ENCODE results near the gene ATF6. TPM values are rescaled to one million over a fixed set of nuclear protein-coding genes. Genes with fewer than 3 reads are reported as not detected.
"Not testable (repeated sequence)": the region's sequence is repeated elsewhere in the genome, so short reads cannot be mapped to it uniquely, and the experiment has no call there.

Gene ATF6
- total RNA-seq, 1 donor from 2014 or later = 23.6 TPM

DNA sequence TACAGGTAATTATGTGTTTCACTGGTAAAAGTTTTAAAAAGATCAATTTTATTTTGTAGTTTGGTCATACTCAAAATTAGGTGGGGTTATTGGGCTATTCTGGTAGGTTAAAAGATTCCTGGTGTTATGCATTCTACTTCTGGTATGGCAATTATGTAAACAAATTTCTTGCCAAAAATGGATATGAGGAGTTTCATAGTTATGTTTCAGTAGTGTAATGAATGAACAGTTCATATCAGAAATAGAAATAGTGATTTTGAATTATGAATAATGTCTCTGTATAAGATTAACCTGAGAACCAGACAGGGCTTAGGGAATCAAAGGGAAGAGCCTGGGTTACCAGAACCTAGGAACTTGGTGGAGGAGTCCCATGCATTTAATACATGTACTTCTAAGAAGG lies 15.9 kb downstream of the ATF6 start:
- no peak for DNase-seq (ENCODE audit: low spot score)

DNA sequence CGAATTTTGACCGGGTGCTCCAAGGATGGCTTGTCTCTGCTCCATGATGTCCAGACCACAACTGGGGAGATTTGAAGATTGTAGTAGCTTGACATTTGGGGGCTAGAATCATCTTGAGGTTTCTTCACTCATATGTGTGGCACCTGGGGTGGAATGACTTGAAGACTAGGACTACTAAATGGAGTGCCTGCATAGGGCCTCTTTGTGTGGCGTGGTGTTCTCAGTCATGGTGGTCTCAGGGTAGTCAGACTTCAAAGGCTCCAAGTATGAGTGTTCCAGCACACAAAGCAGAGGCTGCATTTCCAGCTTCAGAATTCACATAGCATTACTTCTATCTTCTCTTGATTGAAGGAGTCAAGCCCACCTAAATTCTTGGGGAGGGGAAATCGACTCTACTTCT lies 16.8 kb downstream of the ATF6 start:
- no peak for DNase-seq (ENCODE audit: low spot score)

DNA sequence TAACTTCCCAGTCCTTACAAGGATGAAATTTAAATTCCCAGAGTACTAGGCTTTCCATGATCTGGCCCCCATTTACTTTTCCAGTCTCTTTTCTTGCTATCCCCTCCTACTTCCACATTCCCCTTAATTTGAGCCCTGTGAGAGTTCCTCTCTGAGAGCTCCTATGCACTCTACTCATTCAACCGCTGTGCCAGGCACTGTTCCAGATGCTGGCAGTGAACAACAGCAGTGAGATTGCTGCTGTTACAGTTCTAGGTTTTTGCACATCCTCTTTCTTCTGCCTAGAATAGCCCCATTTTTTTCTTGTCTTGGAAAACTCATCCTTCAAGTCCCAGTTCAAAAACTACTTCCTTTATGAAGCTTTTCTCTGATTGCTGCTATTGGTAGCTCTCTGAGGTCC lies 18.8 kb downstream of the ATF6 start:
- DNase-seq (ENCODE audit: low spot score) = no peak

DNA sequence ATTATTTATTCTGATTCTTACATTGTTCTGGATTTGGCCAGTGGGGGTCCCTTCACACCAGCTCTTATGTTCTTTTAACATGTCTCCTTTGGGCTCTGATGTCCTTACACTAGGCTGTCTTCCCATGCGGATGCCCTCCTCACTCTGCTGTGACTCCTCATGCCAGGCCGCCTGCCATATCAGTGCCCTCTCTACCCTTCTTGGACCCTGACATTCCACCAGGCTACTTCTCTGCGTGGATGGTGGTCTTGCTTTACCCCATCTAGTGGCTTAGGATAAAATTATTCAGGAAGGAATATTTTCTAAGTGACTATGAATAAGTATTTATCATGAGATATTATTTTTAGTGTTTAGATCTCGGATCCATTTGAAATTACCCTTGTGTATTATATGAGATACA lies 21.2 kb downstream of the ATF6 start:
- DNase-seq (ENCODE audit: low spot score) = no peak

DNA sequence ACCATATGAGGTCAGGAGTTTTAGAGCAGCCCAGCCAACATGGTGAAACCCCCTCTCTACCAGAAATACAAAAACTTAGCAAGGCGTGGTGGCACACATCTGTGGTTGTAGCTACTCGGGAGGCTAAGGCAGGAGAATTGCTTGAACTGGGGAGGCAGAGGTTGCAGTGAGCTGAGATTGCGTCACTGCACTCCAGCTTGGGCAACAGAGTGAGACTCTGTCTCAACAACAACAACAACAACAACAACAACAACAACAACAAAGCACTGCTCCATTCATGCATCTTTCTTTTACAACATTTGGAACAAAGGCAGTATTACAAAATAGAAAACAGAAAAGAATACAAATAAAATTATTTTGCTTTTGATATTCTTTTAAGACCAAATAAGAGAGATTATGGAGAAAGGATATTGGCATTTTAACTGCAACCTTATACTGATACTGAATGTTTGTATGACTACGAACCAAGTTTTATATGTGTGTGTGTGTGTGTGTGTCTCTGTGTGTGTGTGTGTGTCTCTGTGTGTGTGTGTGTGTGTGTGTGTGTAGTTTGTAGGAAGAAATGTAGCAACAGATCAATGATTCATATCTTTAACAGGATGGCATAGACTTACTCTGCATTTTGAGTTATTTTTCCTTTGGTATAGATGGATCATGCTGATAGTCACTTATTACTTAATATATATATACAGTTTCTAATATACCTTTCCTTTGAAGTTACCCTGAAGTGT lies 24.6 kb downstream of the ATF6 start:
- no peak for DNase-seq (ENCODE audit: low spot score)

DNA sequence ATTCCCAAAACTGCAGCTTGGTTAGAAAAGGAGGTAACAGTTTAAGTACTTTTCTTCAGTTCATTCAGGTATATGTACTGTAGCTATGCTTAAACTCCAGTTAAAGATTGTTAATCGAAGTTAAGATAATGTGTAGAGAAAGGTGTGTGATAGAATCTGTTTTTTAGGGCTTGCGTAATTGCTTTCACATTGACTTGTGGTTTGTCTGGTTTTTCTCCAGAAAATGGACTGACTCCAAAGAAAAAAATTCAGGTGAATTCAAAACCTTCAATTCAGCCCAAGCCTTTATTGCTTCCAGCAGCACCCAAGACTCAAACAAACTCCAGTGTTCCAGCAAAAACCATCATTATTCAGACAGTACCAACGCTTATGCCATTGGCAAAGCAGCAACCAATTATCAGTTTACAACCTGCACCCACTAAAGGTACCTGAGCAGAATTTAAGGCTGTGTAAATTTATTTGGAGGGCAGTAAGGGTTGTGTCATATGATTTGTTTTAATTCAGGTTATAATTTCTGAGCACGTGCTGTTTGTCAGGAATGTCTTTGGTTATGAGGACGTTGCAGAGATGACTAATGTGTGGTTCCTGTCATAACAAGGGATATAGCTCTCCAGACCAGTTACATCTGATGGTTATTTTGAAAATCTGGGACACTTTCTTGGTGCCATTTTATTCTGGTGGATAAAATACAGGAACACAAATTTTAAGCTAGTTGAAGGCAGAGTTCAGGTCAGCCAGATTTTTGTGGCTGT lies 26.0 kb downstream of the ATF6 start:
- no peak for DNase-seq (ENCODE audit: low spot score)

DNA sequence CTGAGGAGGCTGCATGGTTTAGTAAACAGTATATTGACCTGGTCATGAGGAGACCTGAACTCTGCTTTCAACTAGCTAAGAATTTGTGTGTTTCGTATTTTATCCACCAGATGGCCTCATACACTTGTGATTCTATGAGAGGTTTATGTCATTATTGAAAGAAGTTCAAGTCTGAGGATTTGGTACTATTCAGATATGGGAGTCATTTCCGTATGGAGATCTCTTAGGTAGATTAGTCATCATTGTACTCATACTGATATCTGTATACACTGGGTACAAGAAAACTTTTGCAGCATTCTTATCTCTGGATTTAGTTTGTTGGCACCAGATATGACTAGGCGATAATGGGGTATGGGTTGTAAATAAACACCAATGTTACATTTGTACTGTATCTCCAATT lies 26.6 kb downstream of the ATF6 start:
- no peak for DNase-seq (ENCODE audit: low spot score)

DNA sequence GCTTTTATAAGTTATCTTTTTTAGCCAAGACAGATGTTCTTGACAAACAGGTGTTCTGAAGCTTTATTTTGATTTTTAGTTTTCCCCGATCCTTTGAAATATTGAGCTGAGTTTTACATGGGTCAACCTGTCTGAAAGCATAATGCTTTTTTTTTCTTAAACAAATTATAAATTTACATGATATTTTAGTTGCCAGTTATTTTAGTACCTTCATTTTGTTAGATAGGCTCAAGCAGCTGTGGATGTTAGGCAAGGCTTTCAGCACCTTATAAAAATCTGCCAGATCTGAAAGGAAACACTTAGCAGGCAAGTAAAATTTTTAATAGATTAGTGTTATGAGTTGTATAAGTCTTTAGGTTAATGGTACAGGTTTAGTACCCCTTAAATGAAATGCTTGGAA lies 33.7 kb downstream of the ATF6 start:
- no peak for DNase-seq (ENCODE audit: low spot score)

DNA sequence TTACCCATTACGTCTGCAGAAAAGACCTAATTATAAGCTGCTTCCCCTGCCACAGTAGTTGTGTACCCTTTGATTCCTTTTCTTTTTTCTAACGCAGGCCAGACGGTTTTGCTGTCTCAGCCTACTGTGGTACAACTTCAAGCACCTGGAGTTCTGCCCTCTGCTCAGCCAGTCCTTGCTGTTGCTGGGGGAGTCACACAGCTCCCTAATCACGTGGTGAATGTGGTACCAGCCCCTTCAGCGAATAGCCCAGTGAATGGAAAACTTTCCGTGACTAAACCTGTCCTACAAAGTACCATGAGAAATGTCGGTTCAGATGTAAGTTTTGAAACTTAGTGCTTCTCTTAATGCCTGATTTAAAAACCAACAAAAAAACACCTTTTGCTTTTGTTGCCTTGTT lies 35.8 kb downstream of the ATF6 start:
- DNase-seq (ENCODE audit: low spot score) = no peak

DNA sequence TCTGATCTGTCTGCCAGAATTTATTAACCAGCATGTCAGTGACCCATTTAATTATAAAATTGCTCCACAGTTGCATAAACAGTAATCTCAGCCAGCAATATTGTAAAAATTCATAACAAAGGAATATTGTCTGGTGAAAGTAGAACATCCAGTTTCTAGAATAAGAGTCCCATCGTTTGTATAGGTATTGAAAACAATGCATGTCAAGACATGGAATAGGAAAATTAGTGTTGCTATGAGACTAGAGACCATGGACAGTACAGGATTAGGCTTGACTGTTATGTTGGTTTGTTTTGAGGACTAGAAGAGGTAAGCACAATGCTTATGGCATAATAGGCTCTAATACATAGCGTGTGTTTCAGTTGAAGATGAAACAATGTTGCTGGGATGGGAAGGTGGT lies 37.1 kb downstream of the ATF6 start:
- DNase-seq (ENCODE audit: low spot score) = no peak

DNA sequence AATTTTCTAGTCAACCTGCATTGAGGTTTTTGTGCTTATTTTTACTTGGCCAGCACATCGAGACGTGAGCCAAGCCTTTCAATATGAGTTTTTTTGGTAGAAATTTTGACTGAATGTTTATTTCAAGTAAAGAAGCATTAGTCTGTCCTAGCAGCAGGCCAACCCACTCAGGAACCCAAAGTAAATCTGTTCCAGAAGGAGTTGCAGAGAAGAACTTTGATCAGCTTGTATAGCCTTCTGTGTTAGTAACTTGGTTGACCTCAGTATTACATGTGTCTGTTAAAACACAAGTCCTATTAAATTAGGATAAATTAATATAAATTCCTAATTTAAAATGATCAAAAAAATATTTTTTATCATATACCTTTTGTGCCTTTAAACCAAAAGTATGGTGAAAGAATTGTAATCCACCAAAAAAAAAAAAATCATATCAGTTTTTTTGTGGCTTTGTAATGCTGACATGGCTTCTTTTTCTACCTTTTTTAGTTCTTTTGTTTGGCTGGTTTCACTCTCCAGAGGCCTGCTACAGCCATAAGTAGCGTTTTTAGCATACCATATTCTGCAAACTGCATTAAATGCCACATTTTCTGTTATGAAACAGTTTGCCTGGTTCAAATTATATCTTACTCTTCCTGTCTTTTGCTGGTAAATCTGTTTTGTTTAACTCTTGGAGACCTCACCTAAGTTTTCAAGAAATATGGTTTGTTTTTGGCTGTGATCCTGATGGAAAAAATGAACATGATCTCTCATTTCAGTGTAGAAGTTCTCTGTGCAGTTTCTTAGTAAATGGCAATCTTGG lies 39.5 kb downstream of the ATF6 start:
- no peak for DNase-seq (ENCODE audit: low spot score)

DNA sequence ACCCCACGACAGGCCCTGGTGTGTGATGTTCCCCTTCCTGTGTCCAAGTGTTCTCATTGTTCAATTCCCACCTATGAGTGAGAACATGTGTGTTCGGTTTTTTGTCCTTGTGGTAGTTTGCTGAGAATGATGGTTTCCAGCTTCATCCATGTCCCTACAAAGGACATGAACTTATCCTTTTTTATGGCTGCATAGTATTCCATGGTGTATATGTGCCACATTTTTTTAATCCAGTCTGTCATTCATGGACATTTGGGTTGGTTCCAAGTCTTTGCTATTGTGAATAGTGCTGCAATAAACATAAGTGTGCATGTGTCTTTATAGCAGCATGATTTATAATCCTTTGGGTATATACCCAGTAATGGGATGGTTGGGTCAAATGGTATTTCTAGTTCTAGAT lies 43.1 kb downstream of the ATF6 start:
- DNase-seq (ENCODE audit: low spot score) = not testable (repeated sequence)

DNA sequence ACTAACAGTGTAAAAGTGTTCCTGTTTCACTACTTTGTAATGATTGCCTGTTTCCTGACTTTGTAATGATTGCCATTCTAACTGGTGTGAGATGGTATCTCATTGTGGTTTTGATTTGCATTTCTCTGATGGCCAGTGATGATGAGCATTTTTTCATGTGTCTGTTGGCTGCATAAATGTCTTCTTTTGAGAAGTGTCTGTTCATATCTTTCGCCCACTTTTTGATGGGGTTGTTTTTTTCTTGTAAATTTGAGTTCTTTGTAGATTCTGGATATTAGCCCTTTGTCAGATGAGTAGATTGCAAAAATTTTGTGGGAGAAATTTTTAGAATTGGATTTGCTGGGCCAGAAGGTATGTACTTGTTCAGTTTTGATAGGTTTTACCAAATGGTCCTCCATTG lies 43.5 kb downstream of the ATF6 start:
- not testable (repeated sequence) for DNase-seq (ENCODE audit: low spot score)

DNA sequence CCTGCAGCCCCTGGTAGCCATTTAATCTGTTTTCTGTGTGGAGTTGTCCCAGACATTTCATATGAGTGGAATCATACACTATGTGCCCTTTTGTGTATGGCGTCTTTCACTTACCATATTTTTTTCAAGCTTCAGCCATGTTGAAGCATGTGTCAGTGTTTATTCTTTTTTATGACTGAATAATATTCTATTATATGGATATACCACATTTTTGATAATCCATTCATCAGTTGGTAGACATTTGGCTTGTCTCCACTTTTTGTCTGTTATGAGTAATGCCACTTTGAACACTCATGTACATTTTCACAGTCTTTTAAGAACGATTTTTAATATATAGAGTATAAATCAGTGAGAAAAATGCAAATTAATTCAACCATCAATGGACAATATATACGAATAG lies 44.7 kb downstream of the ATF6 start:
- no peak for DNase-seq (ENCODE audit: low spot score)

DNA sequence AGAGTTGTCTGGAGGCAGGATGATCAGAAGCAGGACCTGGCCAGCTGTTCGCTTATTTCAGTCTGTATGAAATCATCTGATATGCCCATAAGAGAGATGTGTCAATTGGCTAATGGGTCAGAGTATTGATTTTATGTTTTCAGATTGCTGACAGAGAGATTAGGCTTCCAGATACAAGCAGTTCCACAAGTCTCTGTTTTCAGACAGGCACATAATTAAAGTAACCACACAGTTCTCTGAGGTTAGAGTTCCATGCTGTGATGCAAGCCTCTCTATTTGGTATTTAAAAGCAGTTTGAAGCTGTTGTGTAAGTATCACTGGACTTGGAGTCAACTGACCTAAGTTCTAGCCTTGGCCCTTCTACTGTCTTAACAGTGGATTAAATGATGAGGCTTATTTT lies 50.1 kb downstream of the ATF6 start:
- no peak for DNase-seq (ENCODE audit: low spot score)

DNA sequence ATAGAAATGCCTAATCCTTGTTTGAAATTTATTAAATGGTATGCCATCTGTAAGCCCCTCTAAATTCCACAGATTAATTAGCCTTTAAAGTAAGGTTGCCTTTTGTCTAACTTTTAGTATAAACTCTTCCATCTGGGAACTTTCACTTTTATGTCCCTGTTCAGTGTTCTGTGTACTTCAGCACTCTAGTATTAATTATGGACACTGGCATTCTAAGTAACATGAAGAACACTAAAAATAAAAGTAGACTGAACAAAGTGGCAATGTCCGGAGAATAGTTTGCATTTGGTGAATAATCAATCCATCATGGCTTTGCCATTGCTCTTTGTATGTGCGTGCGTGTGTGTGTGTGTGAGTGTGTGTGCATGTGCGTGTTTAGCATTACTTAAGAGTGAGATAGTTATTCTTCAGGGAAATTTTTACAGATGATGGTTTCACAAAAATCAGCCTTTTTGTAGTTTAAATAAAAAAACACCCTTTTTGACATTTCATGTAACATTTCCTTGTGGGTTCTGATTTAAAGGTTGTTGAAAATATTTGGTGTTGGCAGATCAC lies 51.1 kb downstream of the ATF6 start:
- no peak for DNase-seq (ENCODE audit: low spot score)

DNA sequence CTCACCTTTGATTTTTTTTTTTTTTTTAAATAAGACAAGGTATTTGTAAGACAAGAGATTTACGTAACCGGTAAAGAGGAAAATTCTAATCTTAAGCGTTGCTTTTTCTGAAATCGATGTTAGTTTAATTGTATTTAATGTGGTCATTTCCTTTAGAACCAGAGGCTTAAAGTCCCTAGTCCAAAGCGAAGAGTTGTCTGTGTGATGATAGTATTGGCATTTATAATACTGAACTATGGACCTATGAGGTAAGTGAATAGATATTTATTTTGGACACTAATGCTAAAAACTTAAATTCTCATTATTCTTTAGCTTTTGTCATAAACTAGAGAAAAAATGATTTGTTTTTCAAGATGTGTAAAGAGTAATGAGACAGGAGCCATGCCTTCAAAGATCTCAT lies 54.8 kb downstream of the ATF6 start:
- no peak for DNase-seq (ENCODE audit: low spot score)

DNA sequence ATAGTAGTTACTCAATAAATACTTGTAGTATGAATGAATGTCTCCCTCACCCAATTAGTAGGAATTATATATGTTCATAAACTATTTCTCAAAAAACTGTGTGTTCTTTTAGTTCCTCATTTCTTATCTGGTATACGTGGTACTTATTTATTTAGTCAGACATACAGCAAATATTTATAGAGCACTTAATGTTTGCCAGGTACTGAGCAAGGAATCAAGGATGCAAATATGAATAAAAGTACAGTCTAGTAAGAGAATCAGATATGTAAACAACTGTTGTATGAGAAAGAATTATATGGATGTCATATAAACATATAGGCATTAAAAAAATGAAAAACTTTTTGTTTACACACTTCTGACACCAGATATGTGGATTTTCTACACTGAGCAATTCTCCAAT lies 58.5 kb downstream of the ATF6 start:
- DNase-seq (ENCODE audit: low spot score) = no peak

DNA sequence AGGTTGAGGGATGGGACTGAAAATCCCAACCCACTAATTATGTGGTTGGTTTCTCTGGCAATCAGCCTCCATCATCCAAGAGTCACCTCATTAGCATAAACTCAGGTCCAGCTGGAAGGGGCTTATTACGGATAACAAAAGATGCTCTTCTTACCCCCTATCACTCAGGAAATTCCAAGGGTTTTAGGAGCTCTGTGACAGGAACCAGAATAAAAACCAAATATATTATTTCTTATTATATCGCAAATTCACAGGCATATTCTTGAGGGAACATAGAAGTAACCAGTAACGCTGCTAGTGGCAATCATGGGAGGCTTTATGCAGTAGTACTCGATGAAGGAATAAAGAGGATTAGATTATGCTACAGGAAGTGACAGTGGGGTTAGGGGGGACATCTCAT lies 59.7 kb downstream of the ATF6 start:
- no peak for DNase-seq (ENCODE audit: low spot score)

DNA sequence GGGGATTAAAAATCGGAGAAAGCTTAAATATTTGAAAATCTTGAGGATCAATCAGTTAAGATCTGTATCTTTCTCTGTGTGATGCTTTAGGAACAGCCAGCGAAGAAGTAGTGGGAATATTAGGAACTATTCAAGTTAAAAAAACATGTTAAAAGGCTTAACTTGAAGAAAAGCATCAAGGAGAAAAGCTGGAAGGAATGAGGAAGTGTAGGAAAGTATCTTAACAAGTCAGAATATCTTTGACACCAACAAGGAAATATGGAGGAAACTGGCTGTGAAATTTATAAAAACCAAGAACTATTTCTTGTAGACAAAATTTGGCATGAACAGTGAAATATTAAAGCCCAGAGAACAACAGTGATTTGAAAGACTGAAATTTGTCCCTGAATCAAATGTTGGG lies 60.4 kb downstream of the ATF6 start:
- no peak for DNase-seq (ENCODE audit: low spot score)

DNA sequence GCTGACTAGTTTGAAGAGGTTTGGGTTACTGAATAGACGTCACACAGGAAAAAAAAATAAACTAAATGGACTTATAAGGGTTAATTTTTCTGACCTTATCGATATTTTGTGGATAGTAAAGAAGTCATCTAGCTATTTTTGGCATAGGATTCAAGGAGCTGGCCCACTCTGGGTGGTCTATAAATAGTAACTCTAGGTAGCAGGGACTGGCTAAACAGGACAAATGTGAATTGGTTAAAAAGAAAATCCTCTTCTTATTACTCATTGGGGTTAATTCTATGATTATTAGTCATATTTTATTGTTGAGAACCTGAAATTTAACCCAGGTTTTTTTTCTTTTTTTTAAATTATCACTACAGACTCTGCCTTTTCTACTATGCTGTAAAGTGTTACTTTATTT lies 61.7 kb downstream of the ATF6 start:
- DNase-seq (ENCODE audit: low spot score) = no peak

DNA sequence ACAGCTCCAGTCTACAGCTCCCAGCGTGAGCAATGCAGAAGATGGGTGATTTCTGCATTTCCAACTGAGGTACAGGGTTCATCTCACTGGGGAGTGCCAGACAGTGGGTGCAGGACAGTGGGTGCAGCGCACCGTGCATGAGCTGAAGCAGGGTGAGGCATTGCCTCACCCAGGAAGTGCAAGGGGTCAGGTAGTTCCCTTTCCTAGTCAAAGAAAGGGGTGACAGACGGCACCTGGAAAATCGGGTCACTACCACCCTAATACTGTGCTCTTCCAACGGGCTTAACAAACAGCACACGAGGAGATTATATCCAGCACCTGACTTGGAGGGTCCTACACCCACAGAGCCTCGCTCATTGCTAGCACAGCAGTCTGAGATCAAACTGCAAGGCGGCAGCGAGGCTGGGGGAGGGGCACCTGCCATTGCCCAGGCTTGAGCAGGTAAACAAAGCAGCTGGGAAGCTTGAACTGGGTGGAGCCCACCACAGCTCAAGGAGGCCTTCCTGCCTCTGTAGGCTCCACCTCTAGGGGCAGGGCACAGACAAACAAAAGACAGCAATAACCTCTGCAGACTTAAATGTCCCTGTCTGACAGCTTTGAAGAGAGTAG lies 66.3 kb downstream of the ATF6 start:
- not testable (repeated sequence) for DNase-seq (ENCODE audit: low spot score)
